HepG2 (cell line): ENCODE data around the gene ATE1. TPM values are rescaled to one million over a fixed set of nuclear protein-coding genes. Genes with fewer than 3 reads are reported as not detected.

Experiments used
- CREM ChIP-seq, 2 experiments: sonication (generic) in 1 of 2; formaldehyde crosslinking in 1 of 2; IDR thresholded peaks; 2 replicates each; pipeline versions ENCODE4 v1.4.0 to v1.6.1; 2016 to 2020; ENCODE audit warnings: antibody characterized with exemption in 1 of 2, mild to moderate bottlenecking in 1 of 2, missing genetic modification reagents in 1 of 2
- DNMT1 ChIP-seq: sonication (generic); formaldehyde crosslinking; IDR thresholded peaks from 2 replicates; pipeline ENCODE4 v1.5.1; 2020; ENCODE audit warnings: mild to moderate bottlenecking, missing genetic modification reagents
- EZH2 ChIP-seq: conservative IDR thresholded peaks from 2 replicates; pipeline ENCODE4 v1.6.1; 2012; ENCODE audit warnings: mild to moderate bottlenecking, low read depth, low read length, moderate library complexity
- FOXJ3 ChIP-seq: sonication (generic); formaldehyde crosslinking; IDR thresholded peaks from 2 replicates; pipeline ENCODE4 v1.4.0; 2020; ENCODE audit warnings: missing genetic modification reagents, mild to moderate bottlenecking, borderline replicate concordance
- GATAD2A ChIP-seq: IDR thresholded peaks from 2 replicates; pipeline ENCODE4 v1.6.1; 2016
- GFI1 ChIP-seq: sonication (generic); formaldehyde crosslinking; IDR thresholded peaks from 2 replicates; pipeline ENCODE4 v1.5.0; 2020; ENCODE audit warnings: missing genetic modification reagents, mild to moderate bottlenecking, borderline replicate concordance
- IKZF4 ChIP-seq: sonication (generic); formaldehyde crosslinking; IDR thresholded peaks from 2 replicates; pipeline ENCODE4 v1.5.1; 2020; ENCODE audit warnings: borderline replicate concordance, mild to moderate bottlenecking, low read depth, missing genetic modification reagents; ENCODE audit errors: not compliant biosample characterization
- KAT2B ChIP-seq: fragments of 150-350 bp; IDR thresholded peaks from 2 replicates; pipeline ENCODE4 v1.6.1; 2014; ENCODE audit warnings: low read depth, low read length, borderline replicate concordance
- KLF13 ChIP-seq: sonication (generic); formaldehyde crosslinking; IDR thresholded peaks from 2 replicates; pipeline ENCODE4 v1.4.0; 2020; ENCODE audit warnings: mild to moderate bottlenecking, missing genetic modification reagents
- KLF16 ChIP-seq, 2 experiments: sonication (generic) in 1 of 2; formaldehyde crosslinking in 1 of 2; IDR thresholded peaks; 2 replicates each; pipeline versions ENCODE4 v1.6.1 to v1.8.0; 2016 to 2023; ENCODE audit warnings: missing genetic modification reagents in 2 of 2, missing compliant biosample characterization in 1 of 2
- NCOA2 ChIP-seq: sonication (generic); formaldehyde crosslinking; IDR thresholded peaks from 2 replicates; pipeline ENCODE4 v1.8.0; 2022; ENCODE audit warnings: inconsistent platforms
- NR2F1 ChIP-seq, 2 experiments: fragments of 450-650 bp in 1 of 2; formaldehyde crosslinking in 1 of 2; IDR thresholded peaks; 2 replicates each; pipeline versions ENCODE4 v1.5.0 to v1.6.1; 2016 to 2020; ENCODE audit warnings: mild to moderate bottlenecking in 1 of 2, missing compliant biosample characterization in 1 of 2, missing genetic modification reagents in 1 of 2, moderate library complexity in 1 of 2
- PAWR ChIP-seq: sonication (generic); formaldehyde crosslinking; IDR thresholded peaks from 2 replicates; pipeline ENCODE4 v1.4.0; 2020; ENCODE audit warnings: missing genetic modification reagents, mild to moderate bottlenecking, borderline replicate concordance
- RARA ChIP-seq: IDR thresholded peaks from 2 replicates; pipeline ENCODE4 v1.6.1; 2016; ENCODE audit warnings: missing genetic modification reagents, missing compliant biosample characterization
- REPIN1 ChIP-seq: sonication (generic); formaldehyde crosslinking; IDR thresholded peaks from 2 replicates; pipeline ENCODE4 v1.8.0; 2022; ENCODE audit warnings: missing genetic modification reagents, low read depth, mild to moderate bottlenecking, borderline replicate concordance
- SCMH1 ChIP-seq: sonication (generic); formaldehyde crosslinking; IDR thresholded peaks from 2 replicates; pipeline ENCODE4 v1.9.0; 2021; ENCODE audit warnings: missing genetic modification reagents, mild to moderate bottlenecking, borderline replicate concordance
- SKI ChIP-seq: fragments of 450-650 bp; IDR thresholded peaks from one replicate; pipeline ENCODE4 v1.6.1; 2018; ENCODE audit warnings: mild to moderate bottlenecking; ENCODE audit not compliant: partially characterized antibody
- SP1 ChIP-seq, 2 experiments: fragments of 450-650 bp in 1 of 2; sonication (generic) in 1 of 2; formaldehyde crosslinking in 1 of 2; IDR thresholded peaks; 2 replicates each; pipeline versions ENCODE4 v1.4.0 to v1.6.1; 2016 to 2020; ENCODE audit warnings: missing genetic modification reagents in 1 of 2
- TBL1XR1 ChIP-seq: fragments of 150-350 bp; IDR thresholded peaks from 2 replicates; pipeline ENCODE4 v1.6.1; 2014; ENCODE audit warnings: borderline replicate concordance, low read length; ENCODE audit not compliant: partially characterized antibody
- THAP11 ChIP-seq: IDR thresholded peaks from 2 replicates; pipeline ENCODE4 v1.6.1; 2016; ENCODE audit warnings: missing biosample characterization, missing genetic modification reagents
- WIZ ChIP-seq: sonication (generic); formaldehyde crosslinking; IDR thresholded peaks from 2 replicates; pipeline ENCODE4 v1.5.1; 2020; ENCODE audit warnings: mild to moderate bottlenecking, missing genetic modification reagents
- ZSCAN22 ChIP-seq: sonication (generic); formaldehyde crosslinking; IDR thresholded peaks from 2 replicates; pipeline ENCODE4 v1.4.0; 2020; ENCODE audit warnings: mild to moderate bottlenecking, missing genetic modification reagents
- polyA plus RNA-seq, 8 experiments: library from polyadenylated mRNA; depleted of rRNA in 3 of 8; stranded (reverse) in 7 of 8; unstranded in 1 of 8; fragments of >200 nt; fragmentation: Illumina TruSeq in 4 of 8; extraction: Trizol in 4 of 8; gene quantifications; 2 replicates each; pipeline versions ENCODE4 v1.2.1 to v1.2.3, GENCODE V29; 2011 to 2016; ENCODE audit warnings: low read depth in 4 of 8, missing spikeins in 1 of 8, mixed read lengths in 1 of 8; ENCODE audit not compliant: insufficient read depth in 1 of 8
- total RNA-seq, 5 experiments: library from RNA; depleted of rRNA; stranded (reverse); fragments of >200 nt; fragmentation: Illumina TruSeq; extraction: Trizol; gene quantifications; 2 replicates each; pipeline ENCODE4 v1.2.3, GENCODE V29; 2016; ENCODE audit warnings: low read depth in 1 of 5
- TF ChIP-seq, protein P1 (sequence below), 2 experiments: fragments of 450-650 bp in 1 of 2; sonication (generic) in 1 of 2; formaldehyde crosslinking in 1 of 2; IDR thresholded peaks; 2 replicates each; pipeline versions ENCODE4 v1.6.1 to v1.8.0; 2016 to 2022; ENCODE audit warnings: antibody characterized with exemption in 1 of 2, mild to moderate bottlenecking in 1 of 2, missing genetic modification reagents in 1 of 2

ATE1 gene
- total and polyA plus RNA-seq, 2 of the 13 experiments (the other 11 are each of a cell fraction or from before 2014, with no cell fraction given): 17.5 to 42.2 TPM

DNA sequence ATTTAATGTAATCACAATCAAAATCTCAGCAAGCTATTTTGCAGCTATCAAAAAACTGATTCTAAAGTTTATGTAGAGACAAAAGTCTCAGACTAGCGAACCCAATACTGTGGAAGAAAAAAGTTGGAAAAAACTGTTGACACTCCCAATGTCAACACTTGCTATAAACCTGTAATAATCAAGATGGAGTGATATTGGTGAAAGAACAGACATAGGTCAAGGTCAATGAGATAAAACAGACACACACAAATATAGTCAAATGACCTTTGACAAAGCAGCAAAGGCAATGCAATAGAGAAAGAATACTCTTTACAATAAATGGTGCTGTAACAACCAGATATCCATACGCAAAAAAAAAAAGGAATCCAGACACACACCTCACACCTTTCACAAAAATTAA lies 84.5 kb downstream of the ATE1 start (continued):
- TF ChIP-seq THAP11 (CRISPR knock-in tag): peak; percentile 32; the same call in 1 of the 2 replicates
- TF ChIP-seq IKZF4 (CRISPR knock-in tag): no peak
- TF ChIP-seq KAT2B: no peak
- peak; percentile 91 for TF ChIP-seq SKI
- TF ChIP-seq FOXJ3 (CRISPR knock-in tag): peak; percentile 76; the same call in 1 of the 2 replicates
- TF ChIP-seq TBL1XR1: peak; percentile 89
- no peak for TF ChIP-seq KLF16 (CRISPR knock-in tag; IDR thresholded peaks at IDR 0.05)
- peak; percentile 86 to 90 for TF ChIP-seq NR2F1 (CRISPR knock-in tag; IDR thresholded peaks at IDR 0.05)
- no peak for TF ChIP-seq SCMH1 (CRISPR knock-in tag)
- TF ChIP-seq WIZ: no peak
- TF ChIP-seq DNMT1 (CRISPR knock-in tag): no peak
- TF ChIP-seq GATAD2A (CRISPR knock-in tag): peak; percentile 74
- TF ChIP-seq PAWR: no peak
- TF ChIP-seq KLF13 (CRISPR knock-in tag): no peak
- peak; percentile 57 for TF ChIP-seq GFI1 (CRISPR knock-in tag)
- no peak for TF ChIP-seq SP1 (IDR thresholded peaks at IDR 0.05)
- TF ChIP-seq SP1 (CRISPR knock-in tag; IDR thresholded peaks at IDR 0.05): no peak
- peak; percentile 58; the same call in 1 of the 2 replicates for TF ChIP-seq NCOA2 (CRISPR knock-in tag)
- TF ChIP-seq REPIN1 (CRISPR knock-in tag): peak; percentile 33; the same call in 1 of the 2 replicates
- TF ChIP-seq EZH2: no peak
- peak; percentile 84 for TF ChIP-seq RARA (CRISPR knock-in tag)
- TF ChIP-seq ZSCAN22: no peak
- TF ChIP-seq CREM (IDR thresholded peaks at IDR 0.05): peak; percentile 53; the same call in 1 of the 2 replicates
- no peak for TF ChIP-seq CREM (CRISPR knock-in tag; IDR thresholded peaks at IDR 0.05)
- TF ChIP-seq, protein P1, sequence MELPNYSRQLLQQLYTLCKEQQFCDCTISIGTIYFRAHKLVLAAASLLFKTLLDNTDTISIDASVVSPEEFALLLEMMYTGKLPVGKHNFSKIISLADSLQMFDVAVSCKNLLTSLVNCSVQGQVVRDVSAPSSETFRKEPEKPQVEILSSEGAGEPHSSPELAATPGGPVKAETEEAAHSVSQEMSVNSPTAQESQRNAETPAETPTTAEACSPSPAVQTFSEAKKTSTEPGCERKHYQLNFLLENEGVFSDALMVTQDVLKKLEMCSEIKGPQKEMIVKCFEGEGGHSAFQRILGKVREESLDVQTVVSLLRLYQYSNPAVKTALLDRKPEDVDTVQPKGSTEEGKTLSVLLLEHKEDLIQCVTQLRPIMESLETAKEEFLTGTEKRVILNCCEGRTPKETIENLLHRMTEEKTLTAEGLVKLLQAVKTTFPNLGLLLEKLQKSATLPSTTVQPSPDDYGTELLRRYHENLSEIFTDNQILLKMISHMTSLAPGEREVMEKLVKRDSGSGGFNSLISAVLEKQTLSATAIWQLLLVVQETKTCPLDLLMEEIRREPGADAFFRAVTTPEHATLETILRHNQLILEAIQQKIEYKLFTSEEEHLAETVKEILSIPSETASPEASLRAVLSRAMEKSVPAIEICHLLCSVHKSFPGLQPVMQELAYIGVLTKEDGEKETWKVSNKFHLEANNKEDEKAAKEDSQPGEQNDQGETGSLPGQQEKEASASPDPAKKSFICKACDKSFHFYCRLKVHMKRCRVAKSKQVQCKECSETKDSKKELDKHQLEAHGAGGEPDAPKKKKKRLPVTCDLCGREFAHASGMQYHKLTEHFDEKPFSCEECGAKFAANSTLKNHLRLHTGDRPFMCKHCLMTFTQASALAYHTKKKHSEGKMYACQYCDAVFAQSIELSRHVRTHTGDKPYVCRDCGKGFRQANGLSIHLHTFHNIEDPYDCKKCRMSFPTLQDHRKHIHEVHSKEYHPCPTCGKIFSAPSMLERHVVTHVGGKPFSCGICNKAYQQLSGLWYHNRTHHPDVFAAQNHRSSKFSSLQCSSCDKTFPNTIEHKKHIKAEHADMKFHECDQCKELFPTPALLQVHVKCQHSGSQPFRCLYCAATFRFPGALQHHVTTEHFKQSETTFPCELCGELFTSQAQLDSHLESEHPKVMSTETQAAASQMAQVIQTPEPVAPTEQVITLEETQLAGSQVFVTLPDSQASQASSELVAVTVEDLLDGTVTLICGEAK (IDR thresholded peaks at IDR 0.05): no peak
- TF ChIP-seq, protein P1 (CRISPR knock-in tag; IDR thresholded peaks at IDR 0.05): no peak
